SIG-M5 treated with dmso at 0.1 percent for 504 hours (cell line): ENCODE measurements around the gene CES2.

Source experiments
- DNase-seq: peaks from one replicate; lab custom pipeline; 2025; ENCODE audit not compliant: unreplicated experiment; lab: John Stamatoyannopoulos, UW

CES2 gene

DNA sequence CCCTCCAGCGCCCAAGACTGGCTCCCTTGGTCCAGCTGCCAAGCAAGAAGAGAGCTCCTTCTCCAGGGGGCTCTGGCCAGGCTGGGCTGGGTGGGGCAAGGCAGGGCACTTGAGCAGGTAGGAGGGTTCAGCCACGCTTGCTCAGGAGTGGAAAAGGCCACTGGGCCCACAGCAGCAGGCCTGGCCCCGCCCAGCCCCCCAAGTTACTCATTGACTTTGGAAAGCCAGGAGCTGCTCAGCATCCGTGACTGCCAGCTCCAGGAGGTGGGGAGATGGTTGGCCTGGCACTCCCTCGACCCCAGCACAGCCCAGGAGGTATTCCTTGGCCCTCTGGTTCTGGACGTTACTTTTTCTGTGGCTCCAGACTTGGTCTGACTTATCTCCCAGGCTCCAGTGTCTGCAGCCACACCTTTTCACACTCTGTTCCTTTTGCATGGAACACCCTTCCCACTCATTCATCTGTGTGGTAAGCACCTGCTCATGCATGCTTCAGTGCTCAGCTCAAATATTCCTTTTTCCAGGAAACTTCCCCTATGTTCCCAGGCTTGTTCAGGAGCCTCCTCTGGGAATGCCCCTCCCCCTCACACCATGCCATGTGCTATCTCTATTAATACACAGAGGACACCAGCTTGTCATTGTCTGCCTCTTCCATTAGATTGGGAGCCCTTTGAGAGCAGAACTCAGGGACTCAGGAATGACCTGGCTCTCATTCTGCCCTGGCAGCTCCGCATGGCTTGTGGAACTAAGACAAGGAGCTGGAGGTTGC lies 16.3 kb upstream of the CES2 start, which contains the start of gene CDH16:
Gene CDH16 (minus strand): TSS at position 83 of the 766 bp plus-strand sequence. CDS start 820 bp downstream, outside the sequence.
- no peak for DNase-seq

DNA sequence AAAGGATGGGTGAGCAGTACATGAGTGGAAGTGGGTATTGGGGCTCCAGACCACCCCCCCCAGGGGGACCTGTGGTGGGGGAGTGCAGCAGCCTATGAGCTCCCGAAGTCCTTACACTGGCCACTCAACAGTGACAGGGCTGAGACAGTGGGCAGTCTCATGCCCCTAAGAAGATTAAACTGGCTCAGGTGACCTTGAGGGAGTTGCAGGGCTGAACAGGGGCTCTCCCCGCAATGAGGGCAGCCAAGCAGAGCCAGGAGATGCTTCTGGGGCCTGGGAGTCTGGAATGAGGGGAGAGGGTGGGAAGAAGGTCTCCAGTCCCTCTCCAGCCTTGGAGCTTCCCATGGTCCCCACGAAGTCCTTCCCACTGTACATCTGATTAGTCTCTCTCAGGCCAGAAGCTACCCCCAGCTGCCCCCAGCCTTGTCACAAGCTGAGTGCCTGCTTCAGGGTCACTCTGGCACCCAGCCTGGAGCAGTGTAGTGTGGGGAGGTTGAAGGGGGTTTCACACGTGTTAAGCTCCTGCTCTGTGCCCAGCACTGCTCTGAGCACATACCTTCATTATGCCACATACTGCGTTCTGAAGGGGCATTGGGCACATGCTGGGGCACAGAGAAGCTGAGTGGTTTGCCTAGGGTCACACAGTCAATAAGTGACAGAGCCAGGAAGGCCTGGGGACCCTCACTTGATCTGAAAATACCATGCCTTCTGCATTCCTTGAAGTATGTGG lies 15.6 kb upstream of the CES2 start:
- no peak for DNase-seq

DNA sequence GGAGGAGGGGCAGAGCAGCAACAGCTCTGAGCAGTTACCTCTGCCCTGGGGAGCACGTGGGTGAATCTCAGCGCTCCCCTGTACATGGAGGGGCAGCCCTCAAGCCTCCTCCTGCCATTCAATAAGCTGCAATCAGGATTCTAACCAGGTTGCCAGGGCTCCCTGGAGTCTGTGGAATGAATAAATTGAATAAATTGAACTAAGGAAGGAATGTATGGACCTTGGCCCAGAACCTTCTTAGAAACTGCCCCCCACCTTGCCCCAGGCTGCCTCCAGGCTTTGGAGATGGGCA lies 15.1 kb upstream of the CES2 start:
- no peak for DNase-seq

DNA sequence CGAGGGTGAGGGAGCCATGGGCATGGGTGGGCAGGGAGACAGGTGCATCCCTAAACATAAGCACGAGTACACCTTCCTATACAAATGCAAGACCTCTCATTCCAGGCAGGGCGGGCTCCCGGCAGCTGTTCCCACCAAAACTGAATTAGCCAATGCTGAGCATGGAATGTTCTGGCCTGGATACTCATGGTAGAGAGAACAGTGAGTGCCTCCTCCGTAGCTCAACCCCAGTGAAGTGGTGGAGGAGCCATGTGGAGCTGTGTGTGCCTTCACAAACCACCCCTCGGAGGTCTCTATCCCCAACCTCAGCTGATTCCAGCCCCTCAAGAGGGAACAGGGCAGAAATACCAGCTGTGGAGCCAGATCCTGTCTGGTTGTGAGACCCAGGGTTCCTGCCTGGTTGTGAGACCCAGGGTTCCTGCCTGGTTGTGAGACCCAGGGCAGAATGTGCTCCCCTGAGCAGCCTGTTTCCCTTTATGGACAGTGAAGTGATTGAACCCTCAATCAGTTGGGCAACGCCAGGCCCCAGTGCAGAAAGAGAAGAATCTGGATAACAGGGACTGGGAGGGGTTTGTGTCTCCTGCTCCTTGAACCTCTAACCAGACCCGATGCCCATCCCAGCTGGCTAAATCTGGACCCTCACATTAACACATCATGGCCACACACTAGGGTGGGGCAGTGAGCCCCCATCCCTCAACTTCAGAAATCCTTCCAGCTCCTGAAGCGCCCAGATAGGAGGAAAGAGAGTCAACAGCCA lies 14.2 kb upstream of the CES2 start:
- no peak for DNase-seq

DNA sequence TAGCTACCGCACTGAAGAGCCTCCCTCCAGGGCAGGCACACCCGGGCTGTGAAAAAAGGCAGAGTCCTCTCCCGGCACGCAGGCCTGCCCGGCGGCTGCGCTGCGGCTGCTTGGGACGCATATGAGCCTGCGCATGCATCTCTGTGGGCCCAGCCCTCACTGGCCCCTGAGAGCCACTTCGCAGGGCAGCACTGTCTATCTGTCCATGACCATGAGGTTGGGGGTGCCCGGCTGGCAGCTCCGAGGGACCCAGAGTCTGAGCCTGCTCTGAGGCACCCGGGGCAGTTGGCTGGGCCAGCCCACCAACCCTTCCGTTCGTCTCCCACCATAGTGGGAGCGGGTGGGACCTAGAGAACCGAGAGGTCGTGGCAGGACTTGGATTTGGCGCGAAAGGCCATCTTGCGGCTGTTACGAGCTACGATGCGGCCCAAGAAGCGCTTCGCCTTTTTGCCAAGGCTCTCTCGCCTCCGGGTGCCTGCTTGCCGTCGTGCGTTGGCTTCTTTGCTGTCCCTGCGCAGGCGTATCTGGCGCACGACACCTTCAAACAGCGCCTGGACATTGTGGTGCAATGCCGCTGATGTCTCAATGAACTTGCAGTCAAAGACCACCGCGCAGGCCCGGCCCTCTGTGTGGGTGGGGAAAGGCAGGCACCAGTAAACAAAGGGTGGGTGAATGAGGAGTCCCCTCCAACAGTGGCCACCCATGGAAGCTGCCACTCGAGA lies 13.4 kb upstream of the CES2 start:
- DNase-seq: no peak

DNA sequence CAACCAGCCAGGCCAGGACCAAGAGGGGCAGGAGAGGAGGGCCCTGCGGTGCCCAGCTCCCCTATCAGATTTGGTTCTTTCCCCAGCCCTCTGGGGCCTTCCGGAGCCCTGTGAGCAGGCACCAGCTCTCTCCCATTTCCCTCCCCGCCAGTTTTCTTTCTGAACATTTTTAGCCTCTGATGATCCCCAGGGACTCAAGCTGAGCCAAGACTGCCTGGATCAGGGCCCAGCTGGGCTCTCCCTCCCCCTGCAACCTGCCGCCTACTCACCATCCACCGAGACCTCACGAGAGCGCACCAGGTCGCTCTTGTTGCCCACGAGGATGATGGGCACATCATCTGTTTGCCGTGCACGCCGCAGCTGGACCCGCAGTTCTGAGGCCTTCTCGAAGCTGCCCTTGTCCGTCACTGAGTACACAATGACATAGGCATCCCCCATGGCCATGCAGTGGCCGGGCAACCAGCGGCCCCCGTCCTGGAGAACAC lies 12.0 kb upstream of the CES2 start:
- no peak for DNase-seq

DNA sequence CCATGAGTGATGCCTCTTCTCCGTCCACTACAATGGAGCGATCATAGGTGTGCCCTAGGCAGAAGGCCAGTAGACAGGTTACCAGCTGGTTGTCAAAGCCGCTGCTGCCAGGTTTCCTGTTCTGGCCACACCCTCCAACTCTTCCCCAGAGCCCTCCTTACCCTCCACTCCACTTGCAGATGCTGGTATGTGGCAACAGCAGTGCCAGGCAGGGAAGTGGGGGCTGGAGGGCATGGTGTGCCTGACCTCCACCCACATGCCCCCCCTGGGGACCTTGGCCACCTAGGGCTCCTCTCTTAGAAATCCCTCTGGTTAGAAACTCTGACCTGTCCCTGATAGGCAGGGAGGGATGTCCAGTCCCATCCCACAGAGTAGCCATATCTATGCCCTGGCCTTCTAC lies 11.4 kb upstream of the CES2 start:
- no peak for DNase-seq

DNA sequence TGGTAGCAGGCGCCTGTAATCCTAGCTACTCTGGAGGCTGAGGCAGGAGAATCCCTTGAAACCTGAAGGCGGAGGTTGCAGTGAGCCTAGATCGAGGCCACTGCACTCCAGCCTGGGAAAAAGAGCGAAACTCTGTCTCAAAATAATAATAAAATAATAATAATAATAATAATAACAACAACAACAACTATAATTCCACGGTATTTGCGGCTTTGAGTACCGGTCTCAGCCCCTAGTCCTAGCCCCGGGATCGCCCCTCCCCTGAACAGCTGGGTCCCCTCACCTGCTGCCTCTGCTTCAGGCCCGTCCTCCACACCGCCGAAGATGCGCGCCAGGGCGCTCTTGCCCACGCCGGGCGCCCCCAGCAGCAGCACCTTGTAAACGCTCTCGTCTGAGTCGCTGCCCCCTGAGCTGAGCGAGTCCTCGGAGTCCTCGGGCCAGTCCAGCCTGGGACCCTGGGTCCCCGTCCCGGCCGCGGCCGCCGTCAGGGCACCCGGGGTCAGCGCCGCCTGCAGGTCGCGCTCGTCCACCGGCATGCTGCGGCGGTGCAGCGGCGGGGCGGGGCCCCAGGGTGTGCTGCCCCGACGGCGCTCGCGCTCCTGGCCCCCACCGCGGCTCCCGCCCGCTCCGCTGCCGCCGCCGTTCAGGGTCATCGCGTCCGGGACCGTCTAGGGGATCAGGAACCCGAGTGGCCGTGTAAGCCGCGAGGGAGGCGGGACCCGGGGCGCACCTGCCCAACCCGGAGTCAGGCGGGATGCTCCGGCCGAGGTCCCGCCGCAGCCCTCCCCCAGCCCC lies 10.6 kb upstream of the CES2 start:
- no peak for DNase-seq

DNA sequence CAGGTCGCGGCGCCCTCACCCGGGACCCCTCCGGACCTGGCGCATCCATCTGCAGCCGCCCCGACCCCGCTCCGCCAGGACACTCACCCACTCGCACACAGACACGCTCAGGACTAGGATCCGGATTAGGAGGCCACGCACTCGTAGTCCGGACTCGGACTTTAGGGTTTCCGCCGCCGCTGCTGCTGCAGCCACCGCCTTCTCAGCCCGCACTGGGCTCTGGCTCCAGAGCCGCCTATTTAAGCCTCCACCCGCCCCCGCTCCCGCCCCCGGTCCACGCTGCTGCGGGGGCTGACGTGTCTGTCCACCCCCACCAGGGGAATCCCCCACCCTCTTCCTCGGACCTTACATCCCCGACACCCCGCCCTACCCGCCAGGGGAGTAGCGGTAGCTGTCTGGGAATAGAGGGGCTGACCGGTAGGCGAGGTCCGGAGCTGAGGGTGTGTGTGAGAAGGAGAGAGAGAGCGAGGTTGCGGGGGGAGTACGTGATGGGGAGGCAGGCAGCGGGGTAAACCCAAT lies 9.9 kb upstream of the CES2 start, which contains the start of gene RRAD:
Gene RRAD (minus strand): TSS at position 214 of the 519 bp plus-strand sequence. CDS start 356 bp downstream, outside the sequence.
- DNase-seq: no peak

DNA sequence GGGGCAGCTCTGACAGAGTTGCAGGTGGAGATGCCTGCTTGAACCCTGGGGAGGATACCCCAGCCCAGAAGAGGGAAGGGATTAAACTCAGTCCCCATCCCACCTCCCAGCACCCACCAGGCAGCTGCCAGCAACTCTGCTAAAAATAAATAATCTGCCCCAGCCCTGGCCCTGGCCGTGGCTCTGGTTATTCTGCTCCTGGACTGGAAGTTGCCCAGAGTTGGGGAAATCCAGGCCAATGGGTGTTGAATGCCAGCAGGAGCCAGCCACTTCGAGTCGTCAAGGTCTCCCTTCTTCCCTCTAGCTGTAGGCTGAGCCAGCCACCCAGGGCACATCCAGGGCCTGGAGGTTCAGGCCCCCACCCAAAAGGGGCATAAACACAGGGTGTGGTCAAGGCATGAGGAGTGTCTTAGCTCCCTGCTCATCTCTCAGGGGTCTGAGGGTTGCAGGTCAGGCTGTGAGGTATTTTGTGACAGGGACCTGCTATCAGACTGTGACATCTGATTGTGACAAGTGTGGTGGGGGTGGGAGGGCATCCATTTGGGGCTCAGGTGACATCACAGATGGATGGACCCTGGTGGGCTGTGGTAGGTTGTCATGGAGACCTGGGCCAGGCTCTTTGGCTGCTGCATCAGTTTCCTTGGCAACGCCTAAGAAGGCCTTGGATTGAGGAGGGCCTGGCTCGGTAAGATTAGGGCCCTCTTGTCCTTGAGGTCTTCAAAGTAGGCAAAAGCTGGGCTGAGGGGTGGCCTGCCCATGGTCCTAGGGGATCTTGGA lies 9.0 kb upstream of the CES2 start:
- DNase-seq: no peak

DNA sequence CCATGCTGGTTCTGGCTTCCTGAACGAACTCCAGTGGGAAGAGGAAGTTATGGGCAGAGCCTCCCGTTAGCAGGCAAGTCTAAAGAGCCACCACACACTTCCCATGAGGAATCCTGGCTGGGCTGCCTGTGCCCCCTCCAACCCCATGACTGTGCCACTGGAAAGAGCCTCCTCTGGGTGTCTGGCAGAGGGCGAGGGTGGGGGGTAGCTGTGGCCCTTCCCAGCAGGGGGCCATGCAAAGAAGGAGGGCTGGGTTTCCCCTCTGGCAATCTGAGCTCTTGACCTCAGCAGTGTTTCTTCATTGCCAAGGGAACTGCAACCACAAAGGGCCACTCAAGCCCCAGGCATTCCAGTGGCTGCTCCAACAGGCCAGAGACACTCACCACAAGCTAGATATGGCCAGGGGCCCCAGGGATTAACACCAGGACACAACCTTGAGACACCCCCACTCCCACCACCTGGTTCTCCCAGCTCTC lies 8.3 kb upstream of the CES2 start:
- no peak for DNase-seq

DNA sequence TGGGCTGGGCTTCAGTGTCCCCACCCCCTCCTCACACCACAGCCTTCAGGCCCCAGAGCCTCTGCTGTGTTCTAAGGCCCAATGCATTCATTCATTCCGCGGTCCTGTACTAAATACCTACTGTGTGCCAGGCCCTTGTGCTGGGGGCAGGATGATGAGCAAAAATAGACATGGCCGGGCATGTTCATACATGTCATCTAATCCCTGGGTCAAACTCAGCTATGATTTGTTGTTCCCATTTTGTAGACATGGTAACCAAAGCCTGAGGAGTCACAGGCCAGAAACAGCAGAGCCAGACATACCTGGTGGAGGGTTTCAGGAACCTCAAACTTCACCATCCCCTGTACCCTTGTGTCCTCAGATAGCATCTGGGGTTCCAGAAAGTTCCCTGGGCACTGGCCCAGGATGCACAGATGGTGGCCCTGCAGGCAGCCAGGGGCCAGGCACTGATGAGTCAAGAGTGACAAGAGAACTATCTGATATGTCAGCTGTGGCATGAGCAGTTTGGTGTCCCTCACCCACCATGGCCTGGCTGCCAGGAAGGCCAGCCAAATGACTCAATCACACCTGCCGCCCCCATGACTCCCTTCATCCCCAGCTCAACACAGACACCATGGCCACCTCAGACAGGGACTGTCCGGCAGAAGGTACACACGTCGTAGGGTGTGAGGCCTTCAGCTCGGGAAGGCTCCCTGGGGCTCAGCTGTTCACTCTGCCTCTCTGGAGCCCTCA lies 7.2 kb upstream of the CES2 start:
- DNase-seq: no peak

DNA sequence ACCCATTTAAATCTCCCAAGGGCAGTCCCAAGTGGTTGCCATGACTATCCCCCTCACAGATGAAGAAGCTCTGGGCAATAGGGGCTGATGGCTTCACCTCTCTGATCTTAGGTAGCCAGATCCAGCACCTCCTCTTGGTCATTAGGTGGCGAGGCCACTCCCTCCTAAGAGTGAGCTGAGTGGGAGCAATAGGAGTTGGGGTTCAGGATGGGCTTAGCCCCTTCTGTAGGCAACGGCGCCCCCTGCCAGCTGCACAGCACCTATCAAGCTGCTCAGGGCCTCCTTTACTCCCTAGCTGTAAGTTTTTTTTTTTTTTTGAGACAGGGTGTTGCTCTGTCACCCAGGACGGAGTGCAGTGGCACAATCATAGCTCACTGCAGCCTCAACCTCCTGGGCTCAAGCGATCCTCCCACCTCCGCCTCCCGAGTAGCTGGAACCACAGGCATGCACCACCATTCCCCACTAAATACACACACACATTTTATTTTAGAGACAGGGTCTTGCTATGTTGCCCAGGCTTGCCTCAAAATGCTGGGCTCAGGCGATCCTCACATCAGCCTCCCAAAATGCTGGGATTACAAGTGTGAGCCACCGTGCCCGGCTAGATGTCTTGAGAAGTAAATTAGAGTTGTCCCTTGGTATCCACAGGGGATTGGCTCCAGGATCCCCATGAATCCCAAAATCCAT lies 6.5 kb upstream of the CES2 start:
- no peak for DNase-seq

DNA sequence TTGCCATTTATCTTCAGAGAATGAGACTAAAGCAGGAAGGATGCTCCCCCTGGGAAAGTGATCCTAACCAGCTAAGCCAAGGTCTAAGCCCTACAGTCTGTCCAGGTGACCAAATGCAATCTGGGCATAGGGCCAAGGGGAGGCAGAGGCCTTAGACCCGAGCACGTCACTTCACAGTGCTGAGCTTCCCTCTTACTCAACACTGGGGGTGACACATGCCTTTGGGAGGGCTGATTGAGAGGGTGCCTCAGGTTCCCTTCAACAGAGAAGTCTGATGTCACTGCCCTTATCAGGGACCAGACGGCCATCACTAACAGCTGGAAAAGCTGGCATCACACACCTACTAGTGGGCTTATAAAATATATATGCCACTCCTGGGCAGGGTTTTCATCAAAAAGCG lies 5.1 kb upstream of the CES2 start:
- no peak for DNase-seq

DNA sequence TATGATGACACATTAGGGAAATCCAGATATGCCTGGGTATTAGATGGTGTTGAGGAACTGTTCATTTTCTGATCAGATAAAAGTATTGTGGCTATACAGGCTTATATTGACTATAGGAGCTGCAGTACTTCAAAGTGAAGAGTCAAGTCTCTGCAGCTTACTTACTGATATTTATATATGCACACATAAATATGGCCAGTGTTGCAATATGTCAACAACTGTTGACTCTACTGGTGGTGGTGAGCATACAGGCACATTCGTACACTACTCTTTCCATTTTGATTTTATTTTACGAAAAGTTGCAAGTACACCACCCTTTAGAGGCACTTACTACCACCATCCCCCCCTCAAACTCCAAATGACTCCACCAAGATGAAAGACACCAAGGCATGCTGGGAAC lies 3.7 kb upstream of the CES2 start:
- no peak for DNase-seq

DNA sequence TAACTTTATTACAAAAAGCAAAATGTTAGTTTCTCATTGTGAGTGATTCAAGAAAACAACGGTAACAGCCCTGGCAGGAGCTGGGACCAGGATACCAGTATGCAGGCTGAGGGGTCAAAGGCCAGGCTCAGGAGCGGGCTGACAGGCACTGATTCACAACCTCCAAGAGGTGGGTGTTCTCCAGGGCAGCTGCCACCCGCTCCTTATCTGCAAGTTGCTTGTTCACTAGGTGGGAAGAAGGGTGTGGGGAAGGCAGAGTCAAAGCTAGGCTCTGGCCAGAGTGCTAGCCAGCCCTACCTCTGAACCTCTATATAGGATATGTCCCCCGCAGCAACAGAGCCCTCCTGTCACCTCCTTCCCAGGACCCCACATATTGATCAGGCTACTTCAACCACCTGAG lies 3.2 kb upstream of the CES2 start:
- no peak for DNase-seq

DNA sequence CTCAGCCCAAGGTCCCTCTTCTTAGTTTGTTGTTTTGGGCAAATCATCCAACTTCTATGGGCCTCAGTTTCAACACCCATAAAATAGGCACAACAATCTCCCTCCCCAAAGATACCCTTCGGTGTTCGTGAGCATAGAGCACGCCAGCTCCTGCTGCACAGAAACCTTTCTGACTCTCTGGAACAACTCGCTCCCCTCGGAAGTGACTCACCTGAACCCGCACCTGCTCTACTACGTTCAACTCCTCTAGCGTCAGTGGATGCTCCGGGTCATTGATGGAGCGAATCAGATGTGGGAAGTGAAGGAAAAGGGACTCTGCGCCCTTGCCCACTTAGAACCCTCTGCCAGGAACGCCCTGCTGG lies 1.6 kb upstream of the CES2 start:
- DNase-seq: no peak
